GM18909 (cell line): Measurements from ENCODE around the gene ARHGAP22.

Source experiments
- ATAC-seq: cut with Tn5 transposase; IDR thresholded peaks from one replicate; pipeline ENCODE4 v1.9.1; 2021; ENCODE audit warnings: mild to moderate bottlenecking; ENCODE audit not compliant: unreplicated experiment, poor library complexity

Gene ARHGAP22

DNA sequence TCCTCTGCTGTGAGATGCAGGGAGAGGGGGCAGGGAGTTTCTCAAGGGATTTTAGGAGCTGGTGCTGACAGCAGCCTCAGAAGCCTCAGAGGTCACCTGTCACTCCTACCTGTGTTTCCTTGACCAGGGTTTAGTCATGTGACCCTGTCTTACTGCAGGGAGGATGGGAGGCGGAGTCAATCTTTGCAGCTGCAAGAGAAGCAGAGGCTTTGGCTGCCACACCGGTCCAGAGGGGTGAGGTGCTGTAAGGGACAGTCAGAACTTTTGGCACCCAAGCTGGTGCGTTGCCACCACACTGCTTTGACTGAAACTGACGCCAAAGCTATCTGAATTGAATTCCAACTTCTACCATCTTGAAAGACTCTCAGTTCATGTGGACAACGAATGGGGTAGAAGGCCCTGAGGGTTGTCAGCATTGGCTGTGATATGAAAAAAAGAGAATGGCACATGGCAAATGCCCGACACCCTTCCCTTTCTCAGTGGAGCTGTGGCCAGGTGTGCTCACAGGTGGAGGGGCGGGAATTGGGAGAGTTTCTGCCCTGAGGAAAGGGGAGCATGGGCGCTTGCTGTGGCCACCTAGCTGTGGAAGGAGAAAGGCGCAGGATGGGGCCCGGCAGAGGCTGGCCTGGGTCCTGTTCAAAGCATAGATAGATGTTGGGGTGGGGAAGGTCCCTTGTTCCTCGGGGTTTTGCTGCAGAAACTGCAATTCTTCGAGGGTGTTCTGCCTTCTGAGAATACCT, 69.3 kb downstream of the ARHGAP22 start:
- ATAC-seq, result no peak

DNA sequence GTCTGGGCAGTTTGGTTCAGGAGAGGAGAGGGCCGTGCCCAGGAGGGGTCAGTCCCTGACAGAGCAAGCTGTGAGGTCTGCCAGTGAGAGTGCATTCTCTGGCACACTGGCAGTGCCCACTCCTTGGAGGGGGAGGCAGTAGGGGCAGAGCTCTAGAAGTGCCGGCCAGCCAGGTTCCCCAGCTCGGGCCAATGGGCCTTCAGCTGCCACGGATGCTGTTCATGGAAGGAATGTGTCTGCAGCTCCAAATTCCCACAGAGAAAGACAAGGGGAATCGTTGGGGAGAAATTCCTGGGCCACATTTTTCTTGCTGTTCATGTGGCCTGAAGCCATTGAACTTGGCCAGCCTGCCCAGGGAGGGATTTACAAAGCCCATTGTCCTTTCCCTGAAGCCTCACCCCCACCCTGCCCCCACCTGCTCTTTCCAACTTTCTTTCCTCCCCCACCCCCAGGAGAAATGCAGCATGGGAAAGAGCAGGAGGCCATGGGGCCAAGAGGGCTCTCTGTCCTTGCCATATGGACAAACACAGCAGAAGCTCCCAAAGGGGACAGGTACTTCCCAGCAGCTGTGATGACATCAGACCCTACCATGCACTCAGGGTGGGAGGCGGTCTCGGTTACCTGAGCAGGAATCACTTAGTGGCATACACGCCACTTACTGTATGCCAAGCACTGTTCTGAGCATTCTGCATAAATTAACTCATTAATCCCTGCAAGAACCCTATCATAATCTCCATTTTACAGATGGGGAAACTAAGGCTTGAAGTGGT, 70.7 kb downstream of the ARHGAP22 start:
- no peak for ATAC-seq

- no peak for ATAC-seq
Measured at GRCh38 chr10:48533540-48533939, 71.3 kb downstream of the ARHGAP22 start.

GRCh38 chr10:48531486-48531885, 73.4 kb downstream of the ARHGAP22 start:
- ATAC-seq, result no peak

- no peak for ATAC-seq
Measured at GRCh38 chr10:48529331-48529730, 75.5 kb downstream of the ARHGAP22 start.

DNA sequence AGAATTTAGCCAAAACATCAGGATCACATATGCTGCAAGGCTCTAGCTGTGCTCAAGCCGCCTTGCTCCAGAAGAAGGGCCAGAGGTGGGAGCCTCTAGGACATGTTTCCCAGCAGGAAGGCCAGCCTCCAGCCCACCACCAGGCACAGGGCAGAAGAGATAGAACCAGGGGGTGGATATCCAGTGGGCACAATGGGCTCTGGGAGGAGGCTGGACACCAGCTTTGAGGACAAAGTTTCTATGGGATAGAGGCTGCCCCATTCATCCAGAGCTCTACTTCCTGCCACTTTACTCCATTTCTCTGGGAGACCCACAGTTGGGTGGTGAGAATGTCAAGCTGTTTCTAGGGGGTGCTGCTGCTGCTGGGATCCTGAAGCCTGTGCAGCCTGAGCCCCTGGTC, 77.1 kb downstream of the ARHGAP22 start:
- no peak for ATAC-seq

DNA sequence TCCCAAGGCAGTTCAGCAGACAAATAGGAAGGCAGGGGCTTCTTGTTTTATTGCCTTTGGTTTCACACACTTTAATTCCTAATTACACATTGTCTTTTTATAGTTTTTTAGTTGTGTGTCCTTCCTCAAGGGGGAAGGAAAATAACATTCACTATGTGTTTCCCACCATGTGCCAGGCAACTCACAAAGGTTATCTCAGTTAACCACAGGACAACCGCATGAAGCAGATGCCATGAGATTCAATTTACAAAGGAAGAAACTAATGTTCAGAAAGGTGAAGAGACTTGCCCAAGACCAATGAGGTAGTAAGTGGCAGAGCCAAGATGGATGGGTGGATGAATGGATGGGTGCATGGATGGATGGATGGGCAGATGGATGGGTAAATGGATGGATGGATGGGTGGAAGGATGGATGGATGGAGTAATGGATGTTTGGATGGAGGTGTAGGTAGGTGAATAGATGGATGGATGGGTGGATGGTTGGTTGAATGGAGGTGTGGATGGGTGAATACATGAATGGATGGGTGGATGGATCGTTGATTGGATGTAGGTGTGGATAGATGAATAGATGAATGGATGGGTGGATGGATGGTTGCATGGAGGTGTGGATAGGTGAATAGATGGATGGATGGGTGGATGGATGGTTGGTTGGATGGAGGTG, 77.9 kb downstream of the ARHGAP22 start:
- ATAC-seq, result no peak

DNA sequence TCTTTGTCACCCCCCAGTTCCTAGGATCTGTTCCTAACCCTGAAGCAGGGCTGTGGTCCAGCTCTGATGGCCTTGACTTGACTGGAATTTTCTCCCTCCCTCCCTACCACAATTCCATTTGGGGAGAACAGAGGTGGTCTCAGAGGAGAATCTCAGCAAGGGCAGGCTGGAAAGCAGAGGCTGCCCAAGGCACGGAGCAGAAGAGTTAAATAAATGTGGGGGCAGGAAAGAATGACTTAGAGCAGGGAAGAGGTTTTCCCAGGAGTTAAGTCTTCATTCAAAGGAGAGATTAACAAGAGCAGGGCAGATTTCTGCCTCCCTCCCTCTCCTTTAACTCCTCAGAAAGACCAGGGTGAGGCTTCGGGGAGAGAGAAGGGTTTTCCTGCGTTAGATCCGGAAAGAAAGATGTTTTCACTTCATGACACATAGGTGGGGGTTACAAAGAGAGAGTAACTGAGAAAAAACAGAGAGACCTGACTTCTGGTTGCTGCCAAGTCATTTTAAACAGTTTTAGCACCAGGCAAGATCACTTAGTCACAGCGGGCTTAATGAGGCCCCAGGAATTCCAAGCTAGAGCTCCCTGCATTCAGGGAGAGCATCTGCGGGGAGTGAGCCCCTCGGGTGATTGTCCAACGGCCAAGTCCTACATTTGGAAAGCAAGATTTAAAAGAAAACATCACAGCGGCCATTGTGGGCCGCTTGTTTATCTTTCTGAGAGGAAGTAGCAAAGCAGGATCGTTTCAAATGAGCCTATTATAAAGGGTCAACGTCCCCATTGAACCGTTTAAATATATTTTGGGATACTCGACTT, 78.7 kb downstream of the ARHGAP22 start:
- no peak for ATAC-seq

DNA sequence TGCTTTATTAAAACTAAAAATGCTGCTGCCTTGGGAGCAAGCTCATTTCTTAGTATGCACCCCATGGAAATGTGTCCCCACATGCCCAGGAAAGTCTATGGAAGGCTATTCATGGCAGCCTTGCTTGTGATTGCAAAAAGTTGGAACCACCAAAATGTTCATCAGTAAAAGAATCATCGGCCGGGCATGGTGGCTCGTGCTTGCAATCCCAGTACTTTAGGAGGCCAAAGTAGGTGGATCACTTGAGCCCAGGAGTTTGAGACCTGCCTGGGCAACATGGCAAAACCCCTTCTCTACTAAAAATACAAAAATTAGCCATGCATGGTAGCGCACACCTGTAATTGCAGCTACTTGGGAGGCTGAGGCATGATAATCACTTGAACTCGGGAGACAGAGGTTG, 79.8 kb downstream of the ARHGAP22 start:
- ATAC-seq, result no peak

- no peak for ATAC-seq
Measured at GRCh38 chr10:48523820-48524758, 80.8 kb downstream of the ARHGAP22 start.

GRCh38 chr10:48523212-48523819, 81.6 kb downstream of the ARHGAP22 start:
- no peak for ATAC-seq

DNA sequence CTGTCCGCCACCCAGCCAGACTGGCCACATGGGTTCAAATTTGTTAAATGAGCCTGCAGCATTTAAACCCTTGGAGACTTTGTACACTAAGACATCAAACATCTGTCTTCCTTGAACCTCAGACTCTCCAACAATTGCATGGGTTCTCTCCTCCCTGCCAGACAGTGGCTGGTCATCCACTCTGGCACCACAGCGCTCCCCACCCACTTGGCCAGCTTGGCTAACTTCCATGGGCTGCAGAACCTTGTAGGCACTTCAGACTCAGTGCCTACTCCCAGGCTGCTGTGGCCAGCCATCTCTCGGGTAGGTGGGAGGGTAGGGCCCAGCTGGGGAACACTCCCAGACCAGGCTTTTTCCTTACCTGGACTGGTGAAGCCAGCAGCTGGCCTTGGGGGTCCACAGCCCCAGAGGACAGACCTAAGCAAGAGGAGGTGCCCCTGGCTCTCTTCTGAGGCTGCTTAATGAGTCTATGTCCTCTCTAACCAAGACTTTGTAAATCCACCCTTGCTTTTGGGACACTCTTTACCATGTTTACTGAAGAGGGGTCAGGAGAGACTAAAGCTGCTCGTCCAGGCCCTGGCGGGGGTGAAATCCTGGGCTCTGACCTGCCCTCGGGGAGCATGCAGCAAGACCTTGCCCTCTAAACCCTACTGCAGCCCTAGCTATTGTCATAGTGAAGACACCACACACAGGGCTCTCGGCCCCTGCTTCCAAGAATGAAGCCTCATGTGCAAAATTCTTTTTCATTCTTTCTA, 82.7 kb downstream of the ARHGAP22 start:
- ATAC-seq, result no peak

DNA sequence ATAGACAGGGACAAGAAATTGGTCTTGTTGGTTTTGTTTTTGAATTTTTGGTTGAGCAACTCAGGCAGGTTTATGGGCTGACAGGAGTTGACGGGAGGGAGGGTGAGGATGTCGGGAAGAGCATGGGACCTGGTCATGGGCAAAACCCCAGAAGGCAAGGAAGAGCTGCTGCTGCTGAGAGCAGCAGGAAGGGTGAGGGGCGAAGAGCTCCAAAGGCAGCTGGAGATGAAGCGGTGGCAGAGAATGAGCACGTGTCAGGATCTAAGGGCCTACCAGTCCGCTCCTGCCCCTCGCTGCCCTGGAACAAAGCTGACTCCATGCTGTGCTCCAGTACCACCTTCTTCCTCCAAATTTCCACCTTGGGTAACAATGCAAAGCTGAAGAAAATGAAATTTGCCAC, 84.3 kb downstream of the ARHGAP22 start:
- no peak for ATAC-seq

DNA sequence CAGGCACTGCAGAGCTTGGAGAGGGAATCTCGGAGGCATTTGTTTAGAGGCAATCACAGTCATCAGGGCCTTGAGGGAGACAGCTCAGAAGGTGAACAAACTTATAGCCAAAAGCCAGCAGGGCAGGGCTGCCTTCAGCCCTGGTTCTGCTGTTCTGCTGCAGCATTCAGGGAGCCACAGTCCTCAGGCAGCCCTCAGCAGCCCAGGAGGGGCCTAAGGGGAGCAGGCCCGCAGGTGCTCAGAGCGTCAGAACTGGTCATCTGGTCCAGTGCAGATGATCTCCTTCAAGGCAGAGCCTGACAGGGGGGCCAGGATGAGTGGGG, 84.7 kb downstream of the ARHGAP22 start:
- ATAC-seq, result no peak

- ATAC-seq, result no peak
Measured at GRCh38 chr10:48519481-48520183, 85.2 kb downstream of the ARHGAP22 start.

DNA sequence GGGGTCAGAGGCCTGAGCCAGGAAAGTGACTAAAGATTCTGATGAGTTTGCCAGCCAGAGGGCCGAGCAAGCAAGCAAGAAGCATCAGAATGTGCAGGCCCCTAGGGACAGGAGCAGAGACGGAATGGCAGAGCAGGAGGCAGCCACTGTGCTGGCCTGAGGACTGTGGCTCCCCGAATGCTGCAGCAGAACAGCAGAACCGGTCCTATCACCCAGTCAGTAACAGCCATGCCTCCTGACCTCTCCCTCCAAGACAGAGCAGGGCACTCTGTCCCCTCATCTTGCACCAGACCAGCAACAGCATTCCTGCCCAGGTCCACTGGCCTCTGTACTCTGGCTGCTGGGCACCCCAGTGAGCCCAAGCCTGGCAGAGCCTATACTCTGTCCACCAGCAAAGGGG, 85.9 kb downstream of the ARHGAP22 start:
- no peak for ATAC-seq

DNA sequence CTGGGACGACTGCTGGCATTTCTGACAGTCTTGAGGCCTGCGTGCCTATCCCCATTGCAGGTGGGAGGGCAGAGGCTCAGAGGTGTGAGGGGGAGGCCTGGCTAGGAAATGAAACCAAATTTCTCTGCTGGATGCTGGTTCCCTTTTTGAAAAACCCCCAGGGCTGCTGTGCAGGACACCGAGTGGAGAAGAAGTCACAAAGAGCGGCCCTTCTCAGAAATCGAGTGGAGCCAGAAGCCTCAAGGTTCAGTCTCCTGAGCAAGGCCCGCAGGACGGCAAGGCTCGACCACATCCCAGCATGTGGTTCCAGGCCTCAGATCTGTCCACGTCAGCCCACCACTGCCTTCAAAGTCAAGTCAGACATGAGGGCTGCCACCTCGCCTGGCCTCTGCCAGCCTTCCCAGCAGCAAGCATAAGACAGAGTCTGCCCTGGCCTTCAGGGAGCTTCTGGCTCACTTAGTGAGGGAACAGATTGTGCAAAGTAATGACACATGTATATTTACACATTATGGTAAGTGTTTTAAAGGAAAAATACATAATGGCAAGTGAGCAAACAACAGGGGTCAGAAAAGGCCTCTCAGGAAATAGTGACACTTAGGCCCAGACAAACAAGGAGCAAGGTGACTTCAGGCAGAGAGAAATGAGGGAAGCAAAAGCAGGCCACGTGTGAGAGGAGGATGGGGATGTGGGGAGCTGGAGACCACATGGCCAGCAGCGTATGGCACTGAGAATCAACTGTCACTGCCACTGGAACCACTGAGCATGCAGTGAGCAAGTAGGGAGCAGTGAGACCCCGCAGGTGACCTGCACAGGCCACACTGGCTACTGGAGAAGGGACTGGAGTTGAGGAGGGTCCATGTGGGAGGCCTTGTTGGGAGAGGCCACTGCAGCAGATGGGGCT, 86.7 kb downstream of the ARHGAP22 start:
- no peak for ATAC-seq
